HepG2 (cell line): ENCODE results near the gene COPA. TPM values are rescaled to one million over a fixed set of nuclear protein-coding genes. Genes with fewer than 3 reads are reported as not detected.

Experiments
- ATAC-seq: fragments of 200-7000 bp; cut with Tn5 transposase; 3 replicates; pipeline ENCODE4 v1.9.1; 2020; ENCODE audit warnings: mild to moderate bottlenecking, moderate library complexity
- BruUV-seq: library from RNA; stranded (reverse); fragments of 400-500 nt; replicated peaks from 2 replicates; lab custom pipeline; 2021; lab: Mats Ljungman, UMichigan
- CTCF ChIA-PET: fragments of 300-600 bp; formaldehyde crosslinking; extraction: SDS; loops from one replicate; lab custom pipeline; 2021; ENCODE audit warnings: low total read pairs, inconsistent platforms, low intra/inter-chr PET ratio; lab: Yijun Ruan, JAX
- POLR2A ChIA-PET: fragments of 350-600 bp; sonication (Branson Sonifier 250); formaldehyde crosslinking; loops from one replicate; lab custom pipeline; 2020; ENCODE audit warnings: antibody characterized with exemption, inconsistent platforms; lab: Yijun Ruan, JAX
- DNase-seq: peaks from one replicate; pipeline ENCODE4 v3.0.0-alpha.2; 2015; ENCODE audit warnings: low spot score
- FAIRE-seq: peaks from 3 replicates; lab custom pipeline; 2011; peaks lifted over from hg19 to GRCh38; lab: Jason Lieb, UNC
- H2AFZ ChIP-seq: one replicate; pipeline ENCODE4 v1.6.1; 2011; ENCODE audit warnings: low read length, inconsistent platforms
- H3K27ac ChIP-seq: fragments of 300-600 bp; 3 replicates; pipeline ENCODE4 v1.8.0; 2011; ENCODE audit warnings: mixed run types, mild to moderate bottlenecking, mixed read lengths, low read length, inconsistent platforms; ENCODE audit not compliant: insufficient read depth; ENCODE audit errors: extremely low read length
- H3K27me3 ChIP-seq, 2 experiments: fragments of 200-600 bp in 1 of 2; 2 replicates in 1 of 2; 3 replicates in 1 of 2; pipeline versions ENCODE4 v1.6.0 to v1.8.0; 2011; ENCODE audit warnings: low read length in 2 of 2, mild to moderate bottlenecking in 2 of 2, moderate library complexity in 2 of 2, inconsistent platforms in 1 of 2; ENCODE audit not compliant: insufficient read depth in 2 of 2, control insufficient read depth in 1 of 2
- H3K36me3 ChIP-seq, 2 experiments: fragments of 200-600 bp in 1 of 2; replicated peaks in 1 of 2; 2 replicates in 1 of 2; 3 replicates in 1 of 2; pipeline versions ENCODE4 v1.5.1 to v1.8.0; 2011; ENCODE audit warnings: low read length in 2 of 2, inconsistent platforms in 1 of 2; ENCODE audit not compliant: insufficient read depth in 2 of 2, control insufficient read depth in 1 of 2
- H3K4me1 ChIP-seq: 2 replicates; pipeline ENCODE4 v1.5.1; 2012; ENCODE audit warnings: low read length, inconsistent platforms; ENCODE audit not compliant: insufficient read depth
- H3K4me2 ChIP-seq: 2 replicates; pipeline ENCODE4 v1.6.0; 2011; ENCODE audit warnings: low read depth, low read length, inconsistent platforms
- H3K4me3 ChIP-seq, 3 experiments: fragments of 200-600 bp in 1 of 3; sonication (generic), shearing (Covaris generic) in 1 of 3; replicated peaks in 1 of 3; 2 replicates each; pipeline ENCODE4 v1.5.1; 2011 to 2016; ENCODE audit warnings: low read length in 3 of 3, inconsistent platforms in 2 of 3, low read depth in 2 of 3, mild to moderate bottlenecking in 2 of 3, control low read depth in 1 of 3, mixed read lengths in 1 of 3; ENCODE audit not compliant: insufficient read depth in 1 of 3
- H3K79me2 ChIP-seq: one replicate; pipeline ENCODE4 v1.6.1; 2011; ENCODE audit warnings: low read length, inconsistent platforms; ENCODE audit not compliant: insufficient read depth
- H3K9ac ChIP-seq: 2 replicates; pipeline ENCODE4 v1.6.0; 2011; ENCODE audit warnings: mild to moderate bottlenecking, low read depth, low read length, inconsistent platforms; ENCODE audit not compliant: insufficient read depth
- H3K9me3 ChIP-seq: 2 replicates; pipeline ENCODE4 v1.5.1; 2012; ENCODE audit warnings: mild to moderate bottlenecking, low read length
- H4K20me1 ChIP-seq: 2 replicates; pipeline ENCODE4 v1.6.0; 2011; ENCODE audit warnings: inconsistent platforms, mild to moderate bottlenecking, low read length, moderate library complexity; ENCODE audit not compliant: insufficient read depth
- FLYWCH1 ChIP-seq: sonication (generic); formaldehyde crosslinking; IDR thresholded peaks from 2 replicates; pipeline ENCODE4 v1.8.1; 2023; ENCODE audit warnings: mild to moderate bottlenecking, missing genetic modification reagents
- GFI1 ChIP-seq: sonication (generic); formaldehyde crosslinking; IDR thresholded peaks from 2 replicates; pipeline ENCODE4 v1.5.0; 2020; ENCODE audit warnings: missing genetic modification reagents, mild to moderate bottlenecking, borderline replicate concordance
- HNF4G ChIP-seq, 2 experiments: sonication (generic) in 1 of 2; formaldehyde crosslinking in 1 of 2; IDR thresholded peaks; 2 replicates each; pipeline versions ENCODE4 v1.4.0 to v1.6.1; 2011 to 2020; ENCODE audit warnings: borderline replicate concordance in 2 of 2, low read depth in 2 of 2, mild to moderate bottlenecking in 2 of 2, low read length in 1 of 2, missing genetic modification reagents in 1 of 2, moderate library complexity in 1 of 2
- STAT6 ChIP-seq: sonication (generic); formaldehyde crosslinking; IDR thresholded peaks from 2 replicates; pipeline ENCODE4 v1.4.0; 2020; ENCODE audit warnings: missing genetic modification reagents, mild to moderate bottlenecking, borderline replicate concordance
- SYNCRIP ChIP-seq: fragments of 200-400 bp; formaldehyde crosslinking; IDR thresholded peaks from 2 replicates; pipeline ENCODE4 v1.6.1; 2018; ENCODE audit warnings: mild to moderate bottlenecking, low read depth, low read length; ENCODE audit not compliant: insufficient read depth
- TBL1XR1 ChIP-seq: fragments of 150-350 bp; IDR thresholded peaks from 2 replicates; pipeline ENCODE4 v1.6.1; 2014; ENCODE audit warnings: borderline replicate concordance, low read length; ENCODE audit not compliant: partially characterized antibody
- ZNF75D ChIP-seq: sonication (generic); formaldehyde crosslinking; IDR thresholded peaks from 2 replicates; pipeline ENCODE4 v1.8.1; 2023; ENCODE audit warnings: missing genetic modification reagents, mild to moderate bottlenecking, borderline replicate concordance
- whole genome bisulfite sequencing: methylation state at CpG from one replicate; pipeline ENCODE4 v1.1.6; 2017; ENCODE audit warnings: low lambda C conversion rate; 5-methylcytosine and 5-hydroxymethylcytosine counted together
- in situ Hi-C: cut with HindIII; loops from 2 replicates; pipeline ENCODE4 v1.10.0; 2017; ENCODE audit warnings: low pct_unique_long_range_greater_than_20kb; ENCODE audit not compliant: extremely low pct_ligation_motif_present
- intact Hi-C: fragments of 100-400 bp; cut with micrococcal nuclease; formaldehyde crosslinking; loops from one replicate; pipeline ENCODE4 v1.10.0; 2022; ENCODE audit not compliant: unreplicated experiment
- polyA plus RNA-seq, 8 experiments: library from polyadenylated mRNA; depleted of rRNA in 3 of 8; stranded (reverse) in 7 of 8; unstranded in 1 of 8; fragments of >200 nt; fragmentation: Illumina TruSeq in 4 of 8; extraction: Trizol in 4 of 8; gene quantifications; 2 replicates each; pipeline versions ENCODE4 v1.2.1 to v1.2.3, GENCODE V29; 2011 to 2016; ENCODE audit warnings: low read depth in 4 of 8, missing spikeins in 1 of 8, mixed read lengths in 1 of 8; ENCODE audit not compliant: insufficient read depth in 1 of 8
- total RNA-seq, 5 experiments: library from RNA; depleted of rRNA; stranded (reverse); fragments of >200 nt; fragmentation: Illumina TruSeq; extraction: Trizol; gene quantifications; 2 replicates each; pipeline ENCODE4 v1.2.3, GENCODE V29; 2016; ENCODE audit warnings: low read depth in 1 of 5
- TF ChIP-seq, protein P1 (sequence below): sonication (generic); formaldehyde crosslinking; IDR thresholded peaks from one replicate; pipeline ENCODE4 v1.5.1; 2020; ENCODE audit warnings: mild to moderate bottlenecking, missing genetic modification reagents; ENCODE audit errors: not compliant biosample characterization
- TF ChIP-seq, protein P2 (sequence below): sonication (generic); formaldehyde crosslinking; IDR thresholded peaks from 2 replicates; pipeline ENCODE4 v1.8.0; 2022; ENCODE audit warnings: missing genetic modification reagents, mild to moderate bottlenecking, inconsistent platforms, borderline replicate concordance

The COPA gene
- total and polyA plus RNA-seq, 2 of the 13 experiments (the other 11 are each of a cell fraction or from before 2014, with no cell fraction given), result 160 to 197 TPM

- Histone ChIP-seq H3K36me3 (peaks cover 7 to 81% of the 10 kb centered on the region in 2 experiments), H3K4me2 (no peak overlapping the region), H3K9ac (no peak overlapping the region), H3K79me2 (peaks cover 43% of the 10 kb centered on the region), H4K20me1 (peaks cover 31% of the 10 kb centered on the region), H2AFZ (no peak overlapping the region), H3K27me3 (no peaks in the 10 kb centered on the region), H3K4me1 (no peaks in the 10 kb centered on the region), H3K27ac (no peak overlapping the region), H3K4me3 (no peak overlapping the region), H3K9me3 (no peaks in the 10 kb centered on the region)
- intact Hi-C loops, result no loop called here
- POLR2A ChIA-PET, result no interaction called here
- DNase-seq, result no peak
- 96% methylated on average over 6 of the region's 6 CpGs for WGBS
- CTCF ChIA-PET, result no interaction called here
- no peak for ATAC-seq
- BruUV-seq, result no TSS peak
- no peak for TF ChIP-seq FLYWCH1 (CRISPR knock-in tag)
- TF ChIP-seq ZNF75D (CRISPR knock-in tag), result no peak
- TF ChIP-seq HNF4G (IDR thresholded peaks at IDR 0.05; ENCODE audit: borderline replicate concordance, low read depth, low read length), result no peak
- TF ChIP-seq HNF4G (CRISPR knock-in tag; IDR thresholded peaks at IDR 0.05; ENCODE audit: borderline replicate concordance, low read depth), result no peak
- no peak for TF ChIP-seq TBL1XR1
- TF ChIP-seq STAT6 (CRISPR knock-in tag), result no peak
- TF ChIP-seq GFI1 (CRISPR knock-in tag), result no peak
- TF ChIP-seq, protein P1, sequence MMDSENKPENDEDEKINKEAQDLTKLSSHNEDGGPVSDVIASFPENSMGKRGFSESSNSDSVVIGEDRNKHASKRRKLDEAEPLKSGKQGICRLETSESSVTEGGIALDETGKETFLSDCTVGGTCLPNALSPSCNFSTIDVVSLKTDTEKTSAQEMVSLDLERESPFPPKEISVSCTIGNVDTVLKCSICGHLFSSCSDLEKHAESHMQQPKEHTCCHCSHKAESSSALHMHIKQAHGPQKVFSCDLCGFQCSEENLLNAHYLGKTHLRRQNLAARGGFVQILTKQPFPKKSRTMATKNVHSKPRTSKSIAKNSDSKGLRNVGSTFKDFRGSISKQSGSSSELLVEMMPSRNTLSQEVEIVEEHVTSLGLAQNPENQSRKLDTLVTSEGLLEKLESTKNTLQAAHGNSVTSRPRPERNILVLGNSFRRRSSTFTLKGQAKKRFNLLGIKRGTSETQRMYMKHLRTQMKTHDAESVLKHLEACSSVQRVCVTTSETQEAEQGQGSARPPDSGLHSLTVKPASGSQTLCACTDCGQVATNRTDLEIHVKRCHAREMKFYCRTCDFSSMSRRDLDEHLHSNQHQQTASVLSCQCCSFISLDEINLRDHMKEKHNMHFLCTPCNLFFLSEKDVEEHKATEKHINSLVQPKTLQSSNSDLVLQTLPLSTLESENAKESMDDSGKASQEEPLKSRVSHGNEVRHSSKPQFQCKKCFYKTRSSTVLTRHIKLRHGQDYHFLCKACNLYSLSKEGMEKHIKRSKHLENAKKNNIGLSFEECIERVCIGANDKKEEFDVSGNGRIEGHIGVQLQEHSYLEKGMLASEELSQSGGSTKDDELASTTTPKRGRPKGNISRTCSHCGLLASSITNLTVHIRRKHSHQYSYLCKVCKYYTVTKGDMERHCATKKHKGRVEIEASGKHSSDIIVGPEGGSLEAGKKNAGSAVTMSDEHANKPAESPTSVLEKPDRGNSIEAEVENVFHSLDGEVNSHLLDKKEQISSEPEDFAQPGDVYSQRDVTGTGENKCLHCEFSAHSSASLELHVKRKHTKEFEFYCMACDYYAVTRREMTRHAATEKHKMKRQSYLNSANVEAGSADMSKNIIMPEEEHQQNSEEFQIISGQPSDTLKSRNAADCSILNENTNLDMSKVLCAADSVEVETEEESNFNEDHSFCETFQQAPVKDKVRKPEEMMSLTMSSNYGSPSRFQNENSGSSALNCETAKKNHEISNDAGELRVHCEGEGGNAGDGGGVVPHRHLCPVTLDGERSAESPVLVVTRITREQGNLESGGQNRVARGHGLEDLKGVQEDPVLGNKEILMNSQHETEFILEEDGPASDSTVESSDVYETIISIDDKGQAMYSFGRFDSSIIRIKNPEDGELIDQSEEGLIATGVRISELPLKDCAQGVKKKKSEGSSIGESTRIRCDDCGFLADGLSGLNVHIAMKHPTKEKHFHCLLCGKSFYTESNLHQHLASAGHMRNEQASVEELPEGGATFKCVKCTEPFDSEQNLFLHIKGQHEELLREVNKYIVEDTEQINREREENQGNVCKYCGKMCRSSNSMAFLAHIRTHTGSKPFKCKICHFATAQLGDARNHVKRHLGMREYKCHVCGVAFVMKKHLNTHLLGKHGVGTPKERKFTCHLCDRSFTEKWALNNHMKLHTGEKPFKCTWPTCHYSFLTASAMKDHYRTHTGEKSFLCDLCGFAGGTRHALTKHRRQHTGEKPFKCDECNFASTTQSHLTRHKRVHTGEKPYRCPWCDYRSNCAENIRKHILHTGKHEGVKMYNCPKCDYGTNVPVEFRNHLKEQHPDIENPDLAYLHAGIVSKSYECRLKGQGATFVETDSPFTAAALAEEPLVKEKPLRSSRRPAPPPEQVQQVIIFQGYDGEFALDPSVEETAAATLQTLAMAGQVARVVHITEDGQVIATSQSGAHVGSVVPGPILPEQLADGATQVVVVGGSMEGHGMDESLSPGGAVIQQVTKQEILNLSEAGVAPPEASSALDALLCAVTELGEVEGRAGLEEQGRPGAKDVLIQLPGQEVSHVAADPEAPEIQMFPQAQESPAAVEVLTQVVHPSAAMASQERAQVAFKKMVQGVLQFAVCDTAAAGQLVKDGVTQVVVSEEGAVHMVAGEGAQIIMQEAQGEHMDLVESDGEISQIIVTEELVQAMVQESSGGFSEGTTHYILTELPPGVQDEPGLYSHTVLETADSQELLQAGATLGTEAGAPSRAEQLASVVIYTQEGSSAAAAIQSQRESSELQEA, result no peak
- no peak for TF ChIP-seq SYNCRIP
- TF ChIP-seq, protein P2, sequence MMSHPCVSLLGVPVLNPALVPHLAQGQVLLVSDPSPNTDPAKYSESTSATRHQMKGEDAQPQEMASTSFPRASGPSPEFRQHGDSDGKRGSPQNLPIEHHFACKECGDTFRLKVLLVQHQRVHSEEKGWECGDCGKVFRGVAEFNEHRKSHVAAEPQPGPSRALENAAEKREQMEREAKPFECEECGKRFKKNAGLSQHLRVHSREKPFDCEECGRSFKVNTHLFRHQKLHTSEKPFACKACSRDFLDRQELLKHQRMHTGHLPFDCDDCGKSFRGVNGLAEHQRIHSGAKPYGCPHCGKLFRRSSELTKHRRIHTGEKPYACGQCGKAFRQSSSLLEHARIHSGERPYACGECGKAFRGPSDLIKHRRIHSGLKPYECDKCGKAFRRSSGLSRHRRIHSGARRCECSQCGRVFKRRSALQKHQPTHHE (CRISPR knock-in tag), result no peak
- in situ Hi-C loops, result no loop called here
- no peak for FAIRE-seq
Observed at GRCh38 chr1:160322831-160323230, 20.2 kb downstream of the COPA start.
